Posterior vena cava (tissue), 2 donors: ENCODE data around the gene NAAA. TPM values are rescaled to one million over a fixed set of nuclear protein-coding genes. Genes with fewer than 3 reads are reported as not detected.

Experiments used
- DNase-seq: peaks from one replicate; pipeline ENCODE4 v3.0.0-alpha.2; 2020; ENCODE audit warnings: low spot score
- intact Hi-C, 2 donors: fragments of 100-400 bp; cut with DNase I; formaldehyde crosslinking; loops; one replicate each; pipeline versions ENCODE4 v1.14.1 to v1.14.2; 2022 to 2023
- total RNA-seq, 2 donors: library from RNA; stranded (reverse); fragmentation: NEBNext Ultra II Directional; extraction: Animal tissue kit (Norgen Biotek cat#: 25700); gene quantifications; one replicate each; pipeline ENCODE4 v1.2.1, GENCODE V29; 2021
- donor health status: DM: yes; HTN: yes; CAD: no.
- donor health status: DM: yes; HTN: yes; CAD: no.

NAAA gene
- total RNA-seq, 2 donors from 2014 or later, result 17.2 to 40.4 TPM

GRCh38 chr4:75876218-75876617 is 64.6 kb downstream of the NAAA start:
- DNase-seq, result no peak
- intact Hi-C loops, result no loop called here

- DNase-seq, result no peak
- intact Hi-C loops, result no loop called here
These were observed 71.7 kb downstream of the NAAA start for GRCh38 chr4:75869100-75869499.

GRCh38 chr4:75867130-75867529 is 73.7 kb downstream of the NAAA start:
- DNase-seq, result no peak
- intact Hi-C loops, result no loop called here

Other genes with a start within 250 kb of the NAAA start
- 10 to 100 TPM; 68.8 to 77.3 TPM for gene USO1, start 216.4 kb downstream of the NAAA start, total RNA-seq
- gene PPEF2, start 38.6 kb downstream of the NAAA start, total RNA-seq, result not detected
- gene SDAD1, start 49.9 kb upstream of the NAAA start, total RNA-seq, result 10 to 100 TPM; 39.8 to 46.4 TPM
- gene CXCL9, start 66.5 kb upstream of the NAAA start, total RNA-seq, result 1 to 10 TPM in 1 of 2 donors, under 1 TPM in 1; 0.56 to 2.1 TPM
- under 1 TPM; 0.19 to 0.32 TPM for gene CXCL10, start 82.5 kb upstream of the NAAA start, total RNA-seq
- under 1 TPM in 1 of 2 donors, not detected in 1; 0.14 TPM for gene CXCL11, start 95.1 kb upstream of the NAAA start, total RNA-seq
- under 1 TPM in 1 of 2 donors, not detected in 1; 0.37 TPM for gene ART3, start 133.7 kb upstream of the NAAA start, total RNA-seq
- 10 to 100 TPM; 32.9 to 39.5 TPM for gene NUP54, start 207.4 kb upstream of the NAAA start, total RNA-seq